NCI-H146 (cell line): ENCODE data around the gene ZCCHC14.
"Not testable (repeated sequence)": the region's sequence is repeated elsewhere in the genome, so short reads cannot be mapped to it uniquely, and the experiment has no call there.

Experiments used
- DNase-seq: peaks from one replicate; lab custom pipeline; 2025; lab: John Stamatoyannopoulos, UW

The ZCCHC14 gene

GRCh38 chr16:87409153-87409552 lies 83.7 kb downstream of the ZCCHC14 start:
- no peak for DNase-seq

- DNase-seq, result no peak
These were observed 85.2 kb downstream of the ZCCHC14 start for GRCh38 chr16:87407511-87408112.

GRCh38 chr16:87406495-87407088 lies 86.2 kb downstream of the ZCCHC14 start:
- no peak for DNase-seq

- DNase-seq, result no peak
These were observed 87.8 kb downstream of the ZCCHC14 start for GRCh38 chr16:87404764-87405625.

- DNase-seq, result no peak
These were observed 97.5 kb downstream of the ZCCHC14 start for GRCh38 chr16:87395181-87395842.

- no peak for DNase-seq
These were observed 99.2 kb downstream of the ZCCHC14 start for GRCh38 chr16:87393680-87394055.

GRCh38 chr16:87392821-87393679 lies 99.8 kb downstream of the ZCCHC14 start:
- DNase-seq, result peak; percentile 24

GRCh38 chr16:87391950-87392820 lies 100.6 kb downstream of the ZCCHC14 start, which contains the start of gene MAP1LC3B:
MAP1LC3B (plus strand) TSS chr16:87392336; CDS start chr16:87392428, 92 bp downstream.
- peak; percentile 90 for DNase-seq

- peak; percentile 41 for DNase-seq
These were observed 101.4 kb downstream of the ZCCHC14 start for GRCh38 chr16:87391324-87391949.

GRCh38 chr16:87390641-87391323 lies 102.0 kb downstream of the ZCCHC14 start:
- no peak for DNase-seq

GRCh38 chr16:87389914-87390313 lies 102.9 kb downstream of the ZCCHC14 start:
- not testable (repeated sequence) for DNase-seq

GRCh38 chr16:87389245-87389644 lies 103.6 kb downstream of the ZCCHC14 start:
- peak; percentile 22 for DNase-seq

GRCh38 chr16:87388818-87389134 lies 104.0 kb downstream of the ZCCHC14 start:
- DNase-seq, result no peak

GRCh38 chr16:87387942-87388817 lies 104.6 kb downstream of the ZCCHC14 start:
- DNase-seq, result peak; percentile 94

GRCh38 chr16:87384875-87385167 lies 108.0 kb downstream of the ZCCHC14 start:
- DNase-seq, result not testable (repeated sequence)

- peak; percentile 83 for DNase-seq
These were observed 108.5 kb downstream of the ZCCHC14 start for GRCh38 chr16:87384162-87384874.

GRCh38 chr16:87383505-87384161 lies 109.2 kb downstream of the ZCCHC14 start, which contains the start of gene FBXO31:
FBXO31 (minus strand) TSS chr16:87383776; CDS start chr16:87383744, 32 bp downstream.
- DNase-seq, result peak; percentile 89
